ENCODE data around the gene MPPED2.

MPPED2 gene

GRCh38 chr11:30526558-30526957 is 59.6 kb downstream of the MPPED2 start:
- TF ChIP-seq, protein P1, sequence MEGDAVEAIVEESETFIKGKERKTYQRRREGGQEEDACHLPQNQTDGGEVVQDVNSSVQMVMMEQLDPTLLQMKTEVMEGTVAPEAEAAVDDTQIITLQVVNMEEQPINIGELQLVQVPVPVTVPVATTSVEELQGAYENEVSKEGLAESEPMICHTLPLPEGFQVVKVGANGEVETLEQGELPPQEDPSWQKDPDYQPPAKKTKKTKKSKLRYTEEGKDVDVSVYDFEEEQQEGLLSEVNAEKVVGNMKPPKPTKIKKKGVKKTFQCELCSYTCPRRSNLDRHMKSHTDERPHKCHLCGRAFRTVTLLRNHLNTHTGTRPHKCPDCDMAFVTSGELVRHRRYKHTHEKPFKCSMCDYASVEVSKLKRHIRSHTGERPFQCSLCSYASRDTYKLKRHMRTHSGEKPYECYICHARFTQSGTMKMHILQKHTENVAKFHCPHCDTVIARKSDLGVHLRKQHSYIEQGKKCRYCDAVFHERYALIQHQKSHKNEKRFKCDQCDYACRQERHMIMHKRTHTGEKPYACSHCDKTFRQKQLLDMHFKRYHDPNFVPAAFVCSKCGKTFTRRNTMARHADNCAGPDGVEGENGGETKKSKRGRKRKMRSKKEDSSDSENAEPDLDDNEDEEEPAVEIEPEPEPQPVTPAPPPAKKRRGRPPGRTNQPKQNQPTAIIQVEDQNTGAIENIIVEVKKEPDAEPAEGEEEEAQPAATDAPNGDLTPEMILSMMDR (IDR thresholded peaks at IDR 0.05; ENCODE audit: extremely low read depth, insufficient read depth, missing control alignments) = no peak
- no peak for DNase-seq (ENCODE audit: low spot score)
- in situ Hi-C loops (cut with MboI; ENCODE audit: low pct_unique_long_range_greater_than_20kb, low sequenced_read_pairs, unreplicated experiment) = no loop called here

- DNase-seq (ENCODE audit: low spot score) = no peak
- in situ Hi-C loops (cut with MboI; ENCODE audit: low pct_unique_long_range_greater_than_20kb, low sequenced_read_pairs, unreplicated experiment) = no loop called here
- TF ChIP-seq, protein P1 (IDR thresholded peaks at IDR 0.05; ENCODE audit: extremely low read depth, insufficient read depth, missing control alignments) = no peak
Observed at GRCh38 chr11:30522536-30523243, 63.5 kb downstream of the MPPED2 start.

DNA sequence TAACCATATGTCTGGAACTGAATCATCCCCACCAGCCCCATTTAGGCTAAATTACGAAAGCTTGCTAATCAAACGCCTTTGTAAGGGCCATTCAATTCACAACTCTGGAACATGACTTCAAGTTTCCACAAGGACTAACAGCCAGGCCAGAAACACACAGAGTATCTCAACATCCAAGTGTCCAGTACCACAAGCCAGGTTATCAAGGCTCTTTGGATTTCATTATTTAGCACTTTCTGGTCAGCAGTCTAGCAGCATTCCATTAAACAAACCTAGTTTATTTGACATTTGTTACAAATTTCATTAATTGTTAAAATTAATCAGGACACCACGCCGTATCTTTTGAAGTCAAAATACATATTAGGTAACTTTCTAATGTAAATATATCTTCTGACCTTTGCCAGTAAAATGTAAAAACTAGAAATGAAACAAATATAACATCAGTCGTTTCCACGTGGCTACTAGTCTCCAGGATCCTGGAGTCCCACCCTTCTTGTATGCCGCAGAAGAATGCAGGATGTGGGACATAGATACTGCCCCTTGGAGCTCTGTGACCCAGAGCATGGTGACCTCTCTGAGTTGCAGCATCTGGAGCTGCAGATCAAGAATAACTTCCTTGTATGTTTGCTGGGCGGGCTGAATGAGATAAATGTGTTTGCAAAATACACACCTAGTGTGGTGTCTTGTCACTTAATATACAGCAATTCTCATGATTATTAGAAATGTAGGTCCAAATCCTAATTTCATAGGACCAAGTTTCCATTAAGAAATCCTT is 64.7 kb downstream of the MPPED2 start:
- TF ChIP-seq, protein P1 (IDR thresholded peaks at IDR 0.05; ENCODE audit: extremely low read depth, insufficient read depth, missing control alignments) = no peak
- no peak for DNase-seq (ENCODE audit: low spot score)
- in situ Hi-C loops (cut with MboI; ENCODE audit: low pct_unique_long_range_greater_than_20kb, low sequenced_read_pairs, unreplicated experiment) = no loop called here

- DNase-seq (ENCODE audit: low spot score) = no peak
- in situ Hi-C loops (cut with MboI; ENCODE audit: low pct_unique_long_range_greater_than_20kb, low sequenced_read_pairs, unreplicated experiment) = no loop called here
- TF ChIP-seq, protein P1 (IDR thresholded peaks at IDR 0.05; ENCODE audit: extremely low read depth, insufficient read depth, missing control alignments) = no peak
Observed at GRCh38 chr11:30513087-30513486, 73.1 kb downstream of the MPPED2 start.

DNA sequence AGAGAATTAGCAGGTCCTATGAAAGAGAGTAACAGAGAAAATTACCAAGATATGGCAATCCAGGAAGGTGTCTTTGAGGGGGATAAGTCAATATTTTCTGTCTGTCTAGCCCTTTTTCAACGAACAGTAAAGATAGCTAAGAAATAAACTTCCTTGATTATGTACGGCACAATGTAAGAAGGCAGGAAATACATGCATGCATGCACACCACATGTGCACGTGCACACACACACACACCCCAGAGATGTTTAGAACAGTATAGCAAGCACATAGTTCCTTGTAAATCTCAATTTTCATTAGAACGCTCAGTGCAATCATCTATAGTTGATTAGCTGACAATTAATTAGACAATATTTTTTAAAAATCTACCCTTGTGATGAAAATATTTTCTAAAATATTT is 74.7 kb downstream of the MPPED2 start:
- DNase-seq (ENCODE audit: low spot score) = no peak
- TF ChIP-seq, protein P1 (IDR thresholded peaks at IDR 0.05; ENCODE audit: extremely low read depth, insufficient read depth, missing control alignments) = no peak
- in situ Hi-C loops (cut with MboI; ENCODE audit: low pct_unique_long_range_greater_than_20kb, low sequenced_read_pairs, unreplicated experiment) = no loop called here

GRCh38 chr11:30510750-30511149 is 75.4 kb downstream of the MPPED2 start:
- in situ Hi-C loops (cut with MboI; ENCODE audit: low pct_unique_long_range_greater_than_20kb, low sequenced_read_pairs, unreplicated experiment) = no loop called here
- TF ChIP-seq, protein P1 (IDR thresholded peaks at IDR 0.05; ENCODE audit: extremely low read depth, insufficient read depth, missing control alignments) = no peak

More at GRCh38 chr11:30510750-30511149, 75.4 kb downstream of the MPPED2 start:
- DNase-seq (ENCODE audit: low spot score) = no peak

Measured in GM13977 (cell line).